WERI-Rb-1 (cell line): ENCODE results near the gene ESYT2.

Experiments used
- DNase-seq: peaks from one replicate; pipeline ENCODE4 v3.0.0-alpha.2; 2020
- H3K27ac ChIP-seq: fragments of 250-450 bp; sonication (Bioruptor Pico); 2 replicates; pipeline ENCODE4 v1.5.1; 2020; ENCODE audit warnings: mild to moderate bottlenecking, moderate library complexity
- H3K27me3 ChIP-seq: fragments of 250-450 bp; sonication (Bioruptor Pico); 2 replicates; pipeline ENCODE4 v1.5.1; 2021; ENCODE audit warnings: mild to moderate bottlenecking, low read depth, moderate library complexity; ENCODE audit not compliant: insufficient read depth, severe bottlenecking
- H3K36me3 ChIP-seq: fragments of 250-450 bp; sonication (Bioruptor Pico); 2 replicates; pipeline ENCODE4 v1.5.1; 2020; ENCODE audit warnings: mild to moderate bottlenecking, moderate library complexity
- H3K4me3 ChIP-seq: 2 replicates; pipeline ENCODE4 v1.5.1; 2011; ENCODE audit warnings: low read depth, mild to moderate bottlenecking, control low read depth, low read length
- H3K9me3 ChIP-seq: fragments of 250-450 bp; sonication (Bioruptor Pico); 2 replicates; pipeline ENCODE4 v1.5.1; 2021; ENCODE audit warnings: mild to moderate bottlenecking, moderate library complexity; ENCODE audit not compliant: severe bottlenecking
- CTCF ChIP-seq: IDR thresholded peaks from 2 replicates; pipeline ENCODE4 v1.5.1; 2011; ENCODE audit warnings: low read depth, mild to moderate bottlenecking, control low read depth, inconsistent platforms, low read length

The ESYT2 gene

DNA sequence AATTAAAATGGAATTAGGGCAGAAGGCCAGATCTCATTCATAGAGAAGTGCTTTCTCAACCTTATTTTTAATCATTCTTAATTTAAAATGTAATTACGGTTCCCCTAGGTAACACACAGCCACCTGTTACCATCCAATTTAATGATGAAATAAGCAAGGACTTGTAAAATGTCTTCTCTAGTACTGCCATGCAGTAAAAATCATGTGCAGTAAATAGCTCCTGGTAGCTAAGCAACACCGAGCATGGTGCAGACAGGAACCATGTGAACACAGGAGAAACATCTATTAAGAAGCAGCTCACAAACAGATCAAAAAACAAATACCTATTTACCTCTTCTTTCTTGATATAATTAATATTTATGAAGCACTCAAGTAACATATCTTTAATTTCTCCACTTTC is 139.8 kb downstream of the ESYT2 start:
- peaks cover 96% of the 10 kb centered on the region for H3K36me3 ChIP-seq
- H3K9me3 ChIP-seq, result no peaks in the 10 kb centered on the region
- no peak for DNase-seq
- H3K27me3 ChIP-seq, result no peaks in the 10 kb centered on the region
- no peak overlapping the region for H3K27ac ChIP-seq
- H3K4me3 ChIP-seq, result no peak overlapping the region
- TF ChIP-seq CTCF, result no peak

DNA sequence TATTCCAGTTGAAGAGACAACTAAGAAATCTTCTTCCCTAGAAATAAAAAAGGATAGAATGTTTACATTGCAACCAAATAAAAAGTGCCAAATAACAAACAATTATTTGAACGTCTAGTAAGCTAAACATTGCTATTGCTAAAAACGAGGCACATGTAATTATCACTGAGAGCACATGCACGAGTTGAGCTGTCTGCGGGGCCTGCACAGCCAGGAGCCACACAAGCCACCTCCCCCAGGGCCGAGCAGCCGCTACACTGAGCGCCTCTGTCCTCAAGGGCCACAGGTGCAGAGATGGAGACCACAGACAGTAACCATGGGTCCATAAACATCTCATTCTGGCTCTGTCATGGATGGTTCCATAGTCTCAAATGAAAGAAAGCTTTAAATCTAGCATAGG is 141.9 kb downstream of the ESYT2 start:
- peaks cover 95% of the 10 kb centered on the region for H3K36me3 ChIP-seq
- no peak for TF ChIP-seq CTCF

GRCh38 chr7:158685693-158686092 is 143.6 kb downstream of the ESYT2 start:
- Histone ChIP-seq H3K27ac (no peak overlapping the region), H3K4me3 (no peak overlapping the region), H3K27me3 (no peaks in the 10 kb centered on the region), H3K9me3 (no peaks in the 10 kb centered on the region), H3K36me3 (peaks cover 94% of the 10 kb centered on the region)
- DNase-seq, result no peak
- TF ChIP-seq CTCF, result no peak

More for the DNA sequence above, 141.9 kb downstream of the ESYT2 start:
- H3K27me3 ChIP-seq, result no peaks in the 10 kb centered on the region
- H3K27ac ChIP-seq, result no peak overlapping the region
- no peak overlapping the region for H3K4me3 ChIP-seq
- DNase-seq, result no peak
- H3K9me3 ChIP-seq, result no peaks in the 10 kb centered on the region

DNA sequence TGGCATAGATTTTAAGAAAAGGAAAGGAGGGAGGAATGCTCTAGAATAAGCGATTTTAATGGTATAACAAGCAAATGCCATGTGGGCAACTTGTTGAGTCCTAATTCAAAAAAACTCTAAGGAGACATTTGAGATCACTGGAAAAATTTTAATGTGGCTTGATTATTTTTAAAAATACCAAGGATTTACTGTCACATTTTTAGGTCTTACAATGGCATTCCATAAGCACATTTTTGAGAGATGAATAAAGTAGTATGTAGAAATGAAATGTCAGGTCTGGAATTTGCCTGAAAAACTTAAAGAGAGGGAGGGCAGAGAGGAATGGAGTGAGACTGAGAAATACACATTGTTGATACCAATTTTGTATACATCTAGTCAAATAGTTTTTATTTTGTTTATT is 145.0 kb downstream of the ESYT2 start:
- Histone ChIP-seq H3K27ac (no peak overlapping the region), H3K36me3 (peaks cover 94% of the 10 kb centered on the region), H3K4me3 (no peak overlapping the region), H3K9me3 (no peaks in the 10 kb centered on the region), H3K27me3 (no peaks in the 10 kb centered on the region)
- no peak for TF ChIP-seq CTCF
- DNase-seq, result no peak

- DNase-seq, result no peak
- Histone ChIP-seq H3K4me3 (no peak overlapping the region), H3K27ac (no peak overlapping the region), H3K36me3 (peaks cover 93% of the 10 kb centered on the region), H3K9me3 (no peaks in the 10 kb centered on the region), H3K27me3 (no peaks in the 10 kb centered on the region)
- no peak for TF ChIP-seq CTCF
Measured at GRCh38 chr7:158683541-158683940, 145.8 kb downstream of the ESYT2 start.

- no peak overlapping the region for H3K4me3 ChIP-seq
Measured at GRCh38 chr7:158682456-158682855, 146.9 kb downstream of the ESYT2 start.

More at GRCh38 chr7:158682456-158682855, 146.9 kb downstream of the ESYT2 start:
- no peak for DNase-seq
- H3K9me3 ChIP-seq, result no peaks in the 10 kb centered on the region
- no peak for TF ChIP-seq CTCF
- no peak overlapping the region for H3K27ac ChIP-seq
- no peaks in the 10 kb centered on the region for H3K27me3 ChIP-seq
- H3K36me3 ChIP-seq, result peaks cover 82% of the 10 kb centered on the region
